SU-DHL-6 (cell line): Measurements from ENCODE around the gene GFM2.
"Not testable (repeated sequence)": the region's sequence is repeated elsewhere in the genome, so short reads cannot be mapped to it uniquely, and the experiment has no call there.

Experiments used
- H2AFZ ChIP-seq: fragments of 200-600 bp; sonication (generic); 2 replicates; pipeline ENCODE4 v1.6.1; 2014; ENCODE audit warnings: low read depth, mild to moderate bottlenecking, moderate library complexity, mixed read lengths, antibody characterized with exemption, low read length; ENCODE audit not compliant: severe bottlenecking
- H3F3A ChIP-seq: fragments of 200-600 bp; shearing (Covaris generic); 2 replicates; pipeline ENCODE4 v1.6.0; 2016; ENCODE audit warnings: antibody characterized with exemption, mild to moderate bottlenecking; ENCODE audit not compliant: insufficient read depth
- H3K27ac ChIP-seq: fragments of 200-600 bp; sonication (generic); 2 replicates; pipeline ENCODE4 v1.5.1; 2016; ENCODE audit warnings: low read depth, mild to moderate bottlenecking, low read length, moderate library complexity, mixed read lengths
- H3K27me3 ChIP-seq: fragments of 200-600 bp; sonication (generic), shearing (Covaris generic); 2 replicates; pipeline ENCODE4 v1.6.0; 2014; ENCODE audit warnings: mild to moderate bottlenecking, low read length
- H3K36me3 ChIP-seq: fragments of 200-600 bp; sonication (generic); 2 replicates; pipeline ENCODE4 v1.6.1; 2014; ENCODE audit warnings: mild to moderate bottlenecking, low read length, mixed read lengths
- H3K4me2 ChIP-seq: fragments of 300-600, 200-600 bp; shearing (Covaris generic), sonication (generic); 2 replicates; pipeline ENCODE4 v1.6.0; 2014; ENCODE audit warnings: low read length, low read depth, mild to moderate bottlenecking; ENCODE audit not compliant: poor library complexity, severe bottlenecking
- H3K4me3 ChIP-seq: fragments of 200-600 bp; sonication (generic); 2 replicates; pipeline ENCODE4 v1.5.1; 2014; ENCODE audit warnings: antibody characterized with exemption, low read length, mild to moderate bottlenecking, mixed read lengths; ENCODE audit not compliant: insufficient read depth, poor library complexity, severe bottlenecking
- H3K79me2 ChIP-seq: fragments of 200-600 bp; sonication (generic); 2 replicates; pipeline ENCODE4 v1.6.1; 2014; ENCODE audit warnings: mild to moderate bottlenecking, low read length, moderate library complexity; ENCODE audit not compliant: insufficient read depth
- H3K9ac ChIP-seq: fragments of 200-600 bp; sonication (generic); 2 replicates; pipeline ENCODE4 v1.7.0; 2014; ENCODE audit warnings: mild to moderate bottlenecking, low read length
- H3K9me2 ChIP-seq: fragments of 200-600 bp; sonication (generic); replicated peaks from 2 replicates; pipeline ENCODE4 v1.6.1; 2014; ENCODE audit warnings: low read length; ENCODE audit not compliant: insufficient read depth
- H3K9me3 ChIP-seq: fragments of 200-600 bp; sonication (generic); 2 replicates; pipeline ENCODE4 v1.6.1; 2014; ENCODE audit warnings: low read length, mixed read lengths; ENCODE audit not compliant: insufficient read depth
- H4K20me1 ChIP-seq: fragments of 200-600 bp; sonication (generic); 2 replicates; pipeline ENCODE4 v1.6.1; 2014; ENCODE audit warnings: low read depth, mild to moderate bottlenecking, antibody characterized with exemption, low read length, moderate library complexity, mixed read lengths
- EZH2phosphoT487 ChIP-seq: fragments of 200-600 bp; sonication (generic), shearing (Covaris generic); conservative IDR thresholded peaks from 2 replicates; pipeline ENCODE4 v1.6.1; 2018; ENCODE audit warnings: mild to moderate bottlenecking, antibody characterized with exemption, low read length, moderate library complexity, mixed read lengths
- TF ChIP-seq, protein P1 (sequence below): fragments of 200-600 bp; sonication (generic); IDR thresholded peaks from one replicate; pipeline ENCODE4 v1.5.1; 2017; ENCODE audit warnings: antibody characterized with exemption, mild to moderate bottlenecking, low read length, moderate library complexity; ENCODE audit not compliant: insufficient read depth, poor library complexity, severe bottlenecking

GFM2 gene

DNA sequence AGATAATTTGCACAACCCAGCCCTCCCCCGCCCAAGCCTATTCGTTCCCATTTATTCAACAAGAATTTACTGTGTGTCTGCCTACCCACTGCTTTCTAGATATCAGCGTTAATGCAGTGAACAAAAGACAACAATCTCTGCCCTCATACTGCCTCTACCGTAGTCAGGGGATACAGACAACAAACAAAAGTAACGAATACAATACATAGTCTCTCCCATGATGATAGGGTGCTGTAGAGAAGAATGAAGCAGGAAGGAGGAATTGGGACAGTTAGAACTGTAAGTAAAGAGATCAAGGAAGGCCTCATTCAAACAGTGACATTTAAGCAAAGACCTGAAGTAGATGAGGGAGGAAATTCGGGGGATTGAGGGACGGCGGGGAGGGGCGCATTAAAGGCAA lies 1.7 kb downstream of the GFM2 start:
- Histone ChIP-seq H3K4me2 (peak overlapping the region; percentile 42), H3K4me3 (no peak overlapping the region), H3F3A (no peaks in the 10 kb centered on the region), H2AFZ (no peak overlapping the region), H3K9me2 (no peaks in the 10 kb centered on the region), H3K36me3 (peaks cover 33% of the 10 kb centered on the region; the same call in 1 of the 2 replicates), H3K79me2 (peaks cover 48% of the 10 kb centered on the region), H4K20me1 (peaks cover 5% of the 10 kb centered on the region; the same call in 1 of the 2 replicates), H3K27ac (no peak overlapping the region), H3K27me3 (no peaks in the 10 kb centered on the region), H3K9me3 (no peaks in the 10 kb centered on the region), H3K9ac (no peak overlapping the region)
- TF ChIP-seq EZH2phosphoT487 = no peak
- TF ChIP-seq, protein P1, sequence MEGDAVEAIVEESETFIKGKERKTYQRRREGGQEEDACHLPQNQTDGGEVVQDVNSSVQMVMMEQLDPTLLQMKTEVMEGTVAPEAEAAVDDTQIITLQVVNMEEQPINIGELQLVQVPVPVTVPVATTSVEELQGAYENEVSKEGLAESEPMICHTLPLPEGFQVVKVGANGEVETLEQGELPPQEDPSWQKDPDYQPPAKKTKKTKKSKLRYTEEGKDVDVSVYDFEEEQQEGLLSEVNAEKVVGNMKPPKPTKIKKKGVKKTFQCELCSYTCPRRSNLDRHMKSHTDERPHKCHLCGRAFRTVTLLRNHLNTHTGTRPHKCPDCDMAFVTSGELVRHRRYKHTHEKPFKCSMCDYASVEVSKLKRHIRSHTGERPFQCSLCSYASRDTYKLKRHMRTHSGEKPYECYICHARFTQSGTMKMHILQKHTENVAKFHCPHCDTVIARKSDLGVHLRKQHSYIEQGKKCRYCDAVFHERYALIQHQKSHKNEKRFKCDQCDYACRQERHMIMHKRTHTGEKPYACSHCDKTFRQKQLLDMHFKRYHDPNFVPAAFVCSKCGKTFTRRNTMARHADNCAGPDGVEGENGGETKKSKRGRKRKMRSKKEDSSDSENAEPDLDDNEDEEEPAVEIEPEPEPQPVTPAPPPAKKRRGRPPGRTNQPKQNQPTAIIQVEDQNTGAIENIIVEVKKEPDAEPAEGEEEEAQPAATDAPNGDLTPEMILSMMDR = no peak

DNA sequence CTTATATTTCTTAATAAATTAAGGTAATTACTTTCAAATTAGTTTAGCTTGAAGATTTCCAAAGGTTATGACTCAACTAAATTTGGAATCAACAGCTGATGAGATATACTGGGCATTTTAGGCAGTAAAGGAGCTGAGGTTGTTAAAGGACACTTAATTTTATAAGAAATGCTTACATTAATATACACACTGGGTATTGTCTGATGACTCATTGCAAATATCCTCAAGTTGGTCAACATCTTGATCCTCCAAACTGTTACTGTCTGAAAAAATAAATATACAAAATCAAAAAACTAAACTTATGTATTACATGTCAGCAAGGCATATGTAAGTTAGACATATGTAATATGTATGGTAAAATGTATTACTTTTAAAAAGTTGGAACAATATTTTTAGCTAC lies 3.4 kb downstream of the GFM2 start:
- TF ChIP-seq EZH2phosphoT487 = no peak
- TF ChIP-seq, protein P1 = no peak
- peaks cover 32% of the 10 kb centered on the region for H3K36me3 ChIP-seq
- H3K4me3 ChIP-seq = no peak overlapping the region
- H2AFZ ChIP-seq = no peak overlapping the region
- no peak overlapping the region for H3K27ac ChIP-seq
- no peaks in the 10 kb centered on the region for H3K9me2 ChIP-seq
- H3F3A ChIP-seq = no peaks in the 10 kb centered on the region
- H3K79me2 ChIP-seq = peaks cover 46% of the 10 kb centered on the region
- peak overlapping the region; percentile 6 for H3K4me2 ChIP-seq
- H3K9me3 ChIP-seq = no peaks in the 10 kb centered on the region
- H3K27me3 ChIP-seq = no peaks in the 10 kb centered on the region
- peaks cover 4% of the 10 kb centered on the region; the same call in 1 of the 2 replicates for H4K20me1 ChIP-seq
- no peak overlapping the region for H3K9ac ChIP-seq

DNA sequence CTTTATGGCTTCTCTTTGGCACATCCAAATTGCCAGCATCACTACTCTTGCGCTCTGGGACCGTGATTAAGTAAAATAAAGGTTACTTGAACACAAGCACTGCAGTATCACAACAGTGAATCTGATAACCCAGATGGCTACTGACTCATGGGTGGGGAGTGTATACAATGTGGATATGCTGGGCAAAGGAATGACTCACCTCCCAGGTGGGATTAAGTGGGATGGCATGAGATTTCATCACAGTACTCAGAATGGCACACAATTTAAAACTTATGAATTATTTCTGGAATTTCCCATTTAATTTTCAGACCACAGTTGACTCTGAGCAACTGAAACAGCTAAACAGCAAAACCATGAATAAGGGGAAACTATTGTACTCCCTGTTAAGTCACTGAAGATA lies 4.3 kb downstream of the GFM2 start:
- Histone ChIP-seq H3K9ac (no peak overlapping the region), H3K79me2 (peaks cover 37% of the 10 kb centered on the region), H3K9me3 (no peaks in the 10 kb centered on the region), H3F3A (no peaks in the 10 kb centered on the region), H3K4me3 (no peak overlapping the region), H4K20me1 (no peaks in the 10 kb centered on the region), H2AFZ (no peak overlapping the region), H3K9me2 (no peaks in the 10 kb centered on the region), H3K27me3 (no peaks in the 10 kb centered on the region), H3K36me3 (peaks cover 40% of the 10 kb centered on the region), H3K27ac (no peak overlapping the region), H3K4me2 (no peak overlapping the region)
- TF ChIP-seq EZH2phosphoT487 = no peak
- TF ChIP-seq, protein P1 = no peak

DNA sequence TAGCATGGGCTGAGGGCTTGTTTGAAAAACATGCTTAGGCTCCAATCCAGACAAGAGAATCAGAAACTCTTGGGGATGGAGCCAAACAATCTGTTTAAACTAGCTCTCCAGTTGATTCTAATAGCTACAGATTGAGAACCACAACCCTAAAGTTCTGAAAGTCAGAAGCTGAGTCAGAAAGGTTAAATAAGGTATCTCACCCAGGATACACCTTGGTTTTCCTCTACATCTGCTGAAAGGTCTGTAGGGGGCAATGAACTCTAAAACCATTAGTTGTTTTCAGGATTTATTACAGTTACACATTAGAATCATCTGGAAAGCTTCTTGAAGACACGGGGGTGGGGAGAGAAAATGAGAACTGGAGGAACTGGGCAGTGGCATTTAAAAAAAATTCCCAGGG lies 5.7 kb downstream of the GFM2 start:
- Histone ChIP-seq H3F3A (no peaks in the 10 kb centered on the region), H3K9me2 (no peaks in the 10 kb centered on the region), H3K27me3 (no peaks in the 10 kb centered on the region), H3K79me2 (peaks cover 28% of the 10 kb centered on the region), H3K4me2 (no peak overlapping the region), H2AFZ (no peak overlapping the region), H3K27ac (no peak overlapping the region), H3K9ac (no peak overlapping the region), H3K9me3 (no peaks in the 10 kb centered on the region), H4K20me1 (no peaks in the 10 kb centered on the region), H3K4me3 (no peak overlapping the region), H3K36me3 (peaks cover 50% of the 10 kb centered on the region)
- no peak for TF ChIP-seq EZH2phosphoT487
- TF ChIP-seq, protein P1 = no peak

DNA sequence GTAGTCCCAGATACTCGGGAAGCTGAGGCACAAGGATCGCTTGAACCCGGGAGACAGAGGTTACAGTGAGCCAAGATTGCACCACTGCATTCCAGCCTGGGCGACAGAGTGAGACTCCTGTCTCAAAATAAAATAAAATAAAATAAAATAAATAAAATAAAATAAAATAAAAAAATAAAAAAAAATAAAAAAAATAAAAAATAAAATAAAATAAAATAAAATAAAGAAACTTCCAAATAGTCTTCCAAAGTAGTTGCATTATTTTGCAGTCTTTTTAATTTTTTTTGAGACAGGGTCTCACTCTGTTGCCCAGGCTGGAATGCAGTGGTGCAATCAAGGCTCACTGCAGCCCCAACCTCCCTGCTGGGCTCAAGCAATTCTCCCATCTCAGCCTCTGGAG lies 18.2 kb downstream of the GFM2 start:
- not testable (repeated sequence) for H3K79me2 ChIP-seq, H3F3A ChIP-seq, H3K9me3 ChIP-seq, H3K4me3 ChIP-seq, H3K9me2 ChIP-seq, H2AFZ ChIP-seq, H3K9ac ChIP-seq, H3K27ac ChIP-seq, H3K27me3 ChIP-seq, H4K20me1 ChIP-seq, H3K4me2 ChIP-seq
- peaks cover 35% of the 10 kb centered on the region; the same call in 1 of the 2 replicates for H3K36me3 ChIP-seq
